Uterus (tissue), 2 donors: Measurements from ENCODE around the gene RARA.

Experiments
- POLR2A ChIP-seq, 2 donors: fragments of 450-650 bp; IDR thresholded peaks; one replicate each; pipeline ENCODE4 v1.6.1; 2016; ENCODE audit warnings: antibody characterized with exemption in 2 of 2, mild to moderate bottlenecking in 1 of 2, moderate library complexity in 1 of 2
- TF ChIP-seq, protein P1 (sequence below), 4 experiments: fragments of 200-600 bp in 2 of 4; fragments of 450-650 bp in 2 of 4; sonication (generic) in 2 of 4; IDR thresholded peaks; one replicate each; pipeline ENCODE4 v1.5.1; 2016 to 2019; ENCODE audit warnings: antibody characterized with exemption in 4 of 4, mild to moderate bottlenecking in 2 of 4, moderate library complexity in 1 of 4

DNA sequence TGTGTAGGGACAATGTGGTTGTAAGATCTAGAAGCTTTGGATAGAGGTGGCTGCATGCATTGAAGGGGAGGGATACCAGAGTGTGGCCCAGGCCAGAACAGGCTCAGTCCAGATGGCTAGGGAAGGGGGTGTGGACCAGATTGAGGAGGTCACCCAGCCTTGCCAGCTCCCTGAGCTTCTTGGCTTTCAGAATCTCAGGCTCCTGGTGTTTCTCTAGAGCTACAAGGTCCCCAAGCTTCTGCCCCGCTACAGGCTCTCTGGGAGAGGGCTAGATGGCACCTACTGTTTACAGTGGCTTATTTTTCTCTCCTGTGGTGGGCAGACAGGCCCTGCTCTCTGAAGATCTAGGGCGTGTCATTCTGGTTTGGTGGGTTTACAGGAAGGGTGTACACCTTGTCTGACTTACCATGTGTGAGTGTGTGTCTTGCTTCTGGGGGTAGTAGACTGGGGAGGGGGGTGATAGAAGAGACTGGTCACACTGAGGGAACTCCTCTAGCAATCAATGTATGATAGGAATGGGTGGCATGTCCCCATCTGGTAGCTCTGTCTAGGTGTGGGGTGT lies 1.1 kb downstream of the RARA start:
- TF ChIP-seq, protein P1, sequence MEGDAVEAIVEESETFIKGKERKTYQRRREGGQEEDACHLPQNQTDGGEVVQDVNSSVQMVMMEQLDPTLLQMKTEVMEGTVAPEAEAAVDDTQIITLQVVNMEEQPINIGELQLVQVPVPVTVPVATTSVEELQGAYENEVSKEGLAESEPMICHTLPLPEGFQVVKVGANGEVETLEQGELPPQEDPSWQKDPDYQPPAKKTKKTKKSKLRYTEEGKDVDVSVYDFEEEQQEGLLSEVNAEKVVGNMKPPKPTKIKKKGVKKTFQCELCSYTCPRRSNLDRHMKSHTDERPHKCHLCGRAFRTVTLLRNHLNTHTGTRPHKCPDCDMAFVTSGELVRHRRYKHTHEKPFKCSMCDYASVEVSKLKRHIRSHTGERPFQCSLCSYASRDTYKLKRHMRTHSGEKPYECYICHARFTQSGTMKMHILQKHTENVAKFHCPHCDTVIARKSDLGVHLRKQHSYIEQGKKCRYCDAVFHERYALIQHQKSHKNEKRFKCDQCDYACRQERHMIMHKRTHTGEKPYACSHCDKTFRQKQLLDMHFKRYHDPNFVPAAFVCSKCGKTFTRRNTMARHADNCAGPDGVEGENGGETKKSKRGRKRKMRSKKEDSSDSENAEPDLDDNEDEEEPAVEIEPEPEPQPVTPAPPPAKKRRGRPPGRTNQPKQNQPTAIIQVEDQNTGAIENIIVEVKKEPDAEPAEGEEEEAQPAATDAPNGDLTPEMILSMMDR (IDR thresholded peaks at IDR 0.05), result no peak
- TF ChIP-seq POLR2A (IDR thresholded peaks at IDR 0.05), result no peak
